H7 (cell line): ENCODE results near the gene ENOX2. TPM values are rescaled to one million over a fixed set of nuclear protein-coding genes. Genes with fewer than 3 reads are reported as not detected.
"Not testable (repeated sequence)": the region's sequence is repeated elsewhere in the genome, so short reads cannot be mapped to it uniquely, and the experiment has no call there.

Experiments used
- DNase-seq: peaks from one replicate; pipeline ENCODE4 v3.0.0; 2012
- H3K27me3 ChIP-seq: 2 replicates; pipeline ENCODE4 v1.6.0; 2011; ENCODE audit warnings: mild to moderate bottlenecking, low read length; ENCODE audit not compliant: control insufficient read depth, insufficient read depth
- H3K36me3 ChIP-seq: replicated peaks from 2 replicates; pipeline ENCODE4 v1.5.1; 2011; ENCODE audit warnings: low read length; ENCODE audit not compliant: control insufficient read depth, insufficient read depth
- H3K4me3 ChIP-seq: 2 replicates; pipeline ENCODE4 v1.5.1; 2011; ENCODE audit warnings: low read depth, mild to moderate bottlenecking, control low read depth, low read length, moderate library complexity; ENCODE audit not compliant: insufficient read depth
- total RNA-seq: library from RNA; depleted of rRNA; stranded (reverse); fragments of >200 nt; shearing (Covaris generic); gene quantifications from 2 replicates; pipeline ENCODE4 v1.2.3, GENCODE V29; 2014

The ENOX2 gene
- total RNA-seq, 1 experiment from 2014 or later: 17.5 TPM

DNA sequence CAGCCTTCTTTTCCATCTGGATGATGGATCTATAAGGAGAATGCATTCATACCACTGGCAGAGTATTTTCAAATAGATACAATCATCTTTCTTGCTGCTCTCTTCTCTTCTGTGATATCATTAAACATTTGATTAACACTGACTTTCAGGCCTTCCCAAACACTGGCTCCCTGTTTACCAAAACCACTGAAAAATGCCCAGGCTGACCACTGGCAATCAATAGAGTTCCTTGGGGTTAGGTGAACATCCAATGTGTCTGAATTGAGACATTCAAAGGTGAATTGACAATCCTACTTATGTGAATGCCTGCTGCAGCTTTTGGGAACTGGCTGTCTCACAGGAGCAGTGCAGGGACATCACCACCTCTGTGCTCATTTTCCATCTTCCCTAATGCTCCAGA lies 168.3 kb downstream of the ENOX2 start:
- 0 out of 2 replicates have a peak, but pooled peaks cover 2% of the 10 kb centered on the region for H3K27me3 ChIP-seq
- DNase-seq: no peak
- H3K36me3 ChIP-seq: no peaks in the 10 kb centered on the region
- H3K4me3 ChIP-seq: no peak overlapping the region

- DNase-seq: no peak
- H3K27me3 ChIP-seq: no peaks in the 10 kb centered on the region
- H3K4me3 ChIP-seq: no peak overlapping the region
- H3K36me3 ChIP-seq: no peaks in the 10 kb centered on the region
Measured at GRCh38 chrX:130728208-130728607, 174.8 kb downstream of the ENOX2 start.

GRCh38 chrX:130726661-130727060 lies 176.3 kb downstream of the ENOX2 start:
- H3K36me3 ChIP-seq: no peaks in the 10 kb centered on the region
- DNase-seq: no peak

GRCh38 chrX:130725519-130725918 lies 177.5 kb downstream of the ENOX2 start:
- no peak overlapping the region for H3K4me3 ChIP-seq
- DNase-seq: no peak
- H3K36me3 ChIP-seq: no peaks in the 10 kb centered on the region
- H3K27me3 ChIP-seq: no peaks in the 10 kb centered on the region

More at GRCh38 chrX:130726661-130727060, 176.3 kb downstream of the ENOX2 start:
- Histone ChIP-seq H3K27me3 (no peaks in the 10 kb centered on the region), H3K4me3 (no peak overlapping the region)

GRCh38 chrX:130719413-130719812 lies 183.6 kb downstream of the ENOX2 start:
- DNase-seq: no peak
- H3K36me3 ChIP-seq: no peaks in the 10 kb centered on the region

GRCh38 chrX:130718137-130718536 lies 184.9 kb downstream of the ENOX2 start:
- no peak for DNase-seq
- Histone ChIP-seq H3K36me3 (no peaks in the 10 kb centered on the region), H3K4me3 (no peak overlapping the region)

More at GRCh38 chrX:130719413-130719812, 183.6 kb downstream of the ENOX2 start:
- H3K4me3 ChIP-seq: no peak overlapping the region
- H3K27me3 ChIP-seq: no peaks in the 10 kb centered on the region; the same call in 1 of the 2 replicates

DNA sequence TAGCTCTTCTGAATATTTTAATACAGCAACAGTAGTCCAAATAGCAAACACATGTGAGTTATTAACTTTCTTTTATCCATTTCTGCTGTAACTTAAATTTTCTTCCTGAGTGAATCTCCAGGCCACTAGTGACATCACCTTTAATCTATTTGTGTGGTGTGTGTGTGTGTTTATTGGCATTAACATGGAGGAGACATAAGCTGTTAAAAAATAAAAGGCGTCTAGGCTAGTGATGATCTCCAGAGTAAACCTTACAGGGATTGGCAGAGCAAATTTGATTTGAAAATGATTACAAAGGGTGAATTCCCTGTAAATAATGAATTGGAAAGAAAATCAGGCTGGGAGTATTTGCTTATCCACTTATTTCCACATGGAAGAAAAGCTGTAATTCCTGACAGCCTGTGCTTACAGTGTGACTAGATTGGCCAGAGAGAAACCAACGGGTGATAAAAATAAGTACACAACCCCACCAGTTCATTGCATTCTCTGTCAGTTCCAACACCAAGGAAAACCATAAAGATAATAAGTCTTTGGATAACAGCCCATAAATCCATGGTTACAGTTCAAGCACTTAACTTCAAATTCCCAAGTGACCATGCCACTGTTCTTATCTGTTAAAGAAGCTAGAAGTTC lies 186.1 kb downstream of the ENOX2 start:
- DNase-seq: no peak
- H3K36me3 ChIP-seq: no peaks in the 10 kb centered on the region
- H3K27me3 ChIP-seq: no peaks in the 10 kb centered on the region; the same call in 1 of the 2 replicates
- H3K4me3 ChIP-seq: no peak overlapping the region

More at GRCh38 chrX:130718137-130718536, 184.9 kb downstream of the ENOX2 start:
- H3K27me3 ChIP-seq: no peaks in the 10 kb centered on the region; the same call in 1 of the 2 replicates

DNA sequence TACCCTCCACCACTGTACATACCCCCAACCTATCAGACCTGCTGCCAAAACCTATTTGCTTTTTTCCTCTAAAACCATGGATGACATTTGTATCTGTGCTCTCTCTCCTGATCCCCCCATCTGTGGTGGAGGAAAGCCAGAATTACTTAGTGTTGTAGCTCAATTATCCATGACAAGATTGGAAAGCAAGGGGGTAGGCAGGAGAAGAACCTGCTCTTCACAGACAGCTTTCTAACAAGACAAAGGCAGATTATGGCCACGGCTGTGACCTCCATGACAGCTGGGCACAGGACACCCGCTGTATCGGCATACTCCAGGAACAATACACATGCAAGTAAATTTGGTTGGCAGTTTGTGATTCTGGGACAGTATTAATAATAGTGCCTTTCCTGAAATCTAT lies 186.7 kb downstream of the ENOX2 start:
- DNase-seq: no peak
- H3K27me3 ChIP-seq: no peaks in the 10 kb centered on the region; the same call in 1 of the 2 replicates
- H3K4me3 ChIP-seq: no peak overlapping the region
- no peaks in the 10 kb centered on the region for H3K36me3 ChIP-seq

GRCh38 chrX:130715299-130715698 lies 187.7 kb downstream of the ENOX2 start:
- DNase-seq: no peak
- H3K36me3 ChIP-seq: no peaks in the 10 kb centered on the region
- no peaks in the 10 kb centered on the region; the same call in 1 of the 2 replicates for H3K27me3 ChIP-seq
- no peak overlapping the region for H3K4me3 ChIP-seq

DNA sequence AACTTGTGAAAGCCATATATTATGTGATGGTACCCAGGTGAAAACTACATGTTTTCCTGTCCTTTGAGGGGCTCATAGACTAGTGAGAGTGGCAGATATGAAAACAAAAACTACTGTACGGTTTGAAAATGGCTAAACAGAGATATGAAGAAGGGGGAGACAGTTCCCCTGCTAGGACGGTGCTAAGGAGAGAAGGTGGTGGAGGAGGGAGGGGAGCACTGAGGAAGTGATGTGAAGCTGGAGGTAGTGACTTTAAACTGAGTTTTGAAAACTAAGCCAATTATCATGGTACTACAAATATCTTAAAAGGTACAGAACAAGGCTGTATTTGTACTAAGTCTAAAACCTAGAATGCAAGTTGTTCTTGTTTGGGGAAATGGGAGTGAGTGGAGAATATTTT lies 188.3 kb downstream of the ENOX2 start:
- no peak for DNase-seq
- no peak overlapping the region for H3K4me3 ChIP-seq
- no peaks in the 10 kb centered on the region; the same call in 1 of the 2 replicates for H3K27me3 ChIP-seq
- no peaks in the 10 kb centered on the region for H3K36me3 ChIP-seq

DNA sequence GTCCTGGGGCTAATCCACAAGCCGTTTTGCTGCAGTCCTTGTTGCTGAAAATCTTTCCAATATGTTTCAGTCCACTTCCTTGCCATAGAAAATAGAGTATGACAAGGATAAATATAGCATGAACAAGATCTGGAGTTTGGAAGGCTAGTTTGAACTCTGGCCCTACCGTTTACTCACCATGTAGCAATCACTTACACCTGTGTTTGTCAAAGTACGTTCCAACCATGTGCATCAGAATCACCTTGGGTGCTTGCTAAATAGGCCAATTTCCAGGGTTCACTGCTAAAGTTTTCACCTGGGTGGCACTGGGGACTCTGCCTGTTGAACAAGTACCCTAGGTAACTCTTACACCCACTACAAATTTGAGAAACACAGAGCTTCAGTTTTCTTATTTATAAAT lies 188.9 kb downstream of the ENOX2 start:
- H3K36me3 ChIP-seq: no peaks in the 10 kb centered on the region
- no peak for DNase-seq

DNA sequence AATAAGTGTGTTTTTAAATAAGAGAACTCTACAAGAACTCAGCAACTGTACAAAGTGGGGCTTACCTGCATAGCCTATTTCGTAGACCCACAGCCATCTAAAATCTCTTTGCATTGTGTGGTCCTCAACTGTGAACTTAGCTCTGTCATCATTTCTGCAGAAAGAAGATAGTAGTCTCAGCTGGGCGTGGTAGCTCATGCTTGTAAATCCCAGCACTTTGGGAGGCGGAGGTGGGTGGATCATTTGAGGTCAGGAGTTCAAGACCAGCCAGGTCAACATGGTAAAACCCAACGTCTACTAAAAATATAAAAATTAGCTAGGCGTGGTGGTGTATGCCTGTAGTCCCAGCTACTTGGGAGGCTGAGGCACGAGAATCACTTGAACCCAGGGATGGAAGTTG lies 193.8 kb downstream of the ENOX2 start:
- H3K4me3 ChIP-seq, DNase-seq, H3K27me3 ChIP-seq, H3K36me3 ChIP-seq: not testable (repeated sequence)

More for the DNA sequence above, 188.9 kb downstream of the ENOX2 start:
- Histone ChIP-seq H3K27me3 (no peaks in the 10 kb centered on the region), H3K4me3 (no peak overlapping the region)

DNA sequence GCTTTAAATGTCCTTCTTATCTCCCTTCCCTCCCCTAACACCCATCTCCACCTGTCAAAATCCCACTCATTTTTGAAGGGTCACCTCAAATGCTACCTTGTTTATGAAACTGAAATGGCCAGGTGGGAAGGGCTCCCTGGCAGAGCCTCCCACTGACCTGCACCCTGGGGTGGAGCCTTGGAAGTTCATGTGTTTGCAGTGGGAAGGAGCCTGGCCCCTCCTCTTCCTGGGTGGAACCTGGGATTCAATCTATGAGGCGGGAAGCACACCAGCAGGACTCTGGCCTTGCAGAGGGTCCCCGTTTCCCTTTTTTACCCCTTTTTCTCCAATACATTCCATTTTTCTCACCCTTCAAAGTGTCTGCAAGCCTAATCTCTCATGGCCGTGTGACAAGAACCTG lies 197.4 kb downstream of the ENOX2 start:
- no peak for DNase-seq
- H3K36me3 ChIP-seq: no peaks in the 10 kb centered on the region
- H3K4me3 ChIP-seq: no peak overlapping the region
- no peaks in the 10 kb centered on the region for H3K27me3 ChIP-seq

DNA sequence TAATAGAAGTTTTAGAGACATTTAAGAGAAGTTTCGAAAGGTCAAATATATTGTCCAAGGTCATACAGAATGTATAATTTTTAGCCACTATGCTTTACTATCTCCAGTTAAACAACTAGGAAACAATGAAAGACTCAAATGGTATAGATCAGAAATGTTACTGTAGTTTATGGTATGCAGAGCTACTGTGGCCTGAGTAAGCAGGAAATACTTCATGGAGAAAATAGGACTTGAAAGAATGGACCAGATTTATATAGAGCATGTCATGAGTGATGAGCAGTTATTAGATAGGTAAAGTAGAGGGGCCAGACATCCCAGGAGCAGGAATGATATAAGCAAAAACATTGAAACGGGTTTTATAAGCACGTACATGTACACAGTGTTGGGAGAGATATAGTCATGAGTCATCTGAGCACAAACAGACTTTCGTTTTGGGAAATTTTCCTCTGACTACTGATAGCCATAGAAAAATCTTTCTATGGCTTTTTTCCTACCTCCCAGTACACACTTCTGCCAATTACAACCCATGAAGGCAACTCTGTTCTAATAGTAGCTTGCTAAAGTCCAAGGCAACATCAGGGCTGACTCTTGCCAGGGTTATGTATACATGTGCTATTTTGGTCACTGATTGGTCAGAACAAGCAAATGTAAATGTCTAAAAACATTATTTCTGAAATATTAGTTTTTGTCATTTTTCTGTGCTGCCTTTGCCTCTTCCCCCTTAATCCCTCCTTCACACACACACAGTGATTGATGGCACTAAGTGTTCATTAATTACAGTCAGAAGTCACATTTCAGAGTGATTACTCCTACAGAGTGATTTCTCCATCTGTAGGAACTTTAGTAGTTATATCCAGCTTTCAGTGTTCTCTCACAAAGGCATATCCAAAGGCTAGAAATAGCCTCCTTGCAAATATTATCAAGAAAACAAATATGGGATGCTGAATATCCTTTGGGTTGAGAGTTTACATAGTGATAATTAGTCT lies 198.7 kb downstream of the ENOX2 start:
- no peak overlapping the region for H3K4me3 ChIP-seq
- H3K27me3 ChIP-seq: no peaks in the 10 kb centered on the region
- no peak for DNase-seq
- H3K36me3 ChIP-seq: no peaks in the 10 kb centered on the region
